Epithelial cell of esophagus (primary cell): Measurements from ENCODE around the gene TMC8.
"Not testable (repeated sequence)": the region's sequence is repeated elsewhere in the genome, so short reads cannot be mapped to it uniquely, and the experiment has no call there.

Experiments
- DNase-seq: peaks from one replicate; pipeline ENCODE4 v3.0.0; 2010; ENCODE audit warnings: low read depth
- H3K4me3 ChIP-seq: 2 replicates; pipeline ENCODE4 v1.5.1; 2011; ENCODE audit warnings: mild to moderate bottlenecking, low read length, control low read depth
- TF ChIP-seq, protein P1 (sequence below): IDR thresholded peaks from 2 replicates; pipeline ENCODE4 v1.5.1; 2011; ENCODE audit warnings: low read depth, mild to moderate bottlenecking, low read length, control low read depth, inconsistent platforms; ENCODE audit not compliant: insufficient read depth; ENCODE audit errors: missing control alignments

TMC8 gene

GRCh38 chr17:78168242-78168902 lies 37.8 kb downstream of the TMC8 start, which contains the start of gene SYNGR2:
TSS of gene SYNGR2 (plus strand) at chr17:78168581. CDS start at chr17:78168617, 36 bp downstream.
- peak within 1 kb of the TSS; percentile 68 for H3K4me3 ChIP-seq
- peak; percentile 79 for DNase-seq
- TF ChIP-seq, protein P1, sequence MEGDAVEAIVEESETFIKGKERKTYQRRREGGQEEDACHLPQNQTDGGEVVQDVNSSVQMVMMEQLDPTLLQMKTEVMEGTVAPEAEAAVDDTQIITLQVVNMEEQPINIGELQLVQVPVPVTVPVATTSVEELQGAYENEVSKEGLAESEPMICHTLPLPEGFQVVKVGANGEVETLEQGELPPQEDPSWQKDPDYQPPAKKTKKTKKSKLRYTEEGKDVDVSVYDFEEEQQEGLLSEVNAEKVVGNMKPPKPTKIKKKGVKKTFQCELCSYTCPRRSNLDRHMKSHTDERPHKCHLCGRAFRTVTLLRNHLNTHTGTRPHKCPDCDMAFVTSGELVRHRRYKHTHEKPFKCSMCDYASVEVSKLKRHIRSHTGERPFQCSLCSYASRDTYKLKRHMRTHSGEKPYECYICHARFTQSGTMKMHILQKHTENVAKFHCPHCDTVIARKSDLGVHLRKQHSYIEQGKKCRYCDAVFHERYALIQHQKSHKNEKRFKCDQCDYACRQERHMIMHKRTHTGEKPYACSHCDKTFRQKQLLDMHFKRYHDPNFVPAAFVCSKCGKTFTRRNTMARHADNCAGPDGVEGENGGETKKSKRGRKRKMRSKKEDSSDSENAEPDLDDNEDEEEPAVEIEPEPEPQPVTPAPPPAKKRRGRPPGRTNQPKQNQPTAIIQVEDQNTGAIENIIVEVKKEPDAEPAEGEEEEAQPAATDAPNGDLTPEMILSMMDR = no peak

DNA sequence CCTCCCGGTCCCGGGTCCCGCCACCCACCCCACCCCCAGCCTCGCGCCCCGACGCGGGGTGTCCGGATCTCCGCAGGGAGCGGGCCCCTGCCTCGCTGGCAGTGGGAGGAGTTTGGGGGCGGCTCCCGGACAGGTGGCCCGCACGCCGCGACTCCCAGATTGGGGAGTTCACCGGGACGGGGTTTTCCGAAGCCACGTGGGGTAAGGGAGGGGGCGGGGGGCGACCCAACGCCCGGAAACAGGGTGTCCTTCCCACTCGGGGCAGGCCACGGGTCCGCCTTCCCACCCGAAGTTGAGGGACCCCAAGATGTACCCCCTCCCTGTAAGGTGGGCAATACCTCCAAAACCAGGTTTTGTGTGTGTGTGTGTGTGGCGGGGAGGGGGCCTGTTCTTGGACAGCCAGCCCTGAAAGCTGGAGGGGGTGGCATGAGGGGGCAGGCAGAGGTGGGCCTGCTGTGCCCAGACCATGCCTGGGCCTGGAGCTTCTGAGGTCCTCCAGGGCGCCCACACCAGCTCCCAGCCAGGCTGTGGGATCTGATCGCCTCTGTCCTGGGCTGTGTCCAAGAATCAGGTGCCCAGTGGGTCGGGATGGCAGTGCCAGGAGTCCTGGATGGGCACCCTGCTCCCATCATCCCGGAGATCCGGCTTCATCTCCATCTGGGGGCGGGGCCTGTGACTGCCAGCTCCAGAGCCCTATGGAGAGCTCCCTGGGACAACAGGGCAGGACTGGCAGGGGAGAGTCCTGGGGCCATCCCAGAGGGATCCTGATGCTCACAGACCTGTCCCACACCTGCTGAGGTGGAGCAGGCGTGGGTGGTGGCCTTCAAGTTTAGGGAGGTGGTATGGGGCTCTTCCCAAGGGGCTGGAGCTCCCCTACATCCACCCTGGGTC lies 38.6 kb downstream of the TMC8 start:
- DNase-seq = peak; percentile 70
- TF ChIP-seq, protein P1 = no peak
- peak overlapping the region; percentile 68 for H3K4me3 ChIP-seq

DNA sequence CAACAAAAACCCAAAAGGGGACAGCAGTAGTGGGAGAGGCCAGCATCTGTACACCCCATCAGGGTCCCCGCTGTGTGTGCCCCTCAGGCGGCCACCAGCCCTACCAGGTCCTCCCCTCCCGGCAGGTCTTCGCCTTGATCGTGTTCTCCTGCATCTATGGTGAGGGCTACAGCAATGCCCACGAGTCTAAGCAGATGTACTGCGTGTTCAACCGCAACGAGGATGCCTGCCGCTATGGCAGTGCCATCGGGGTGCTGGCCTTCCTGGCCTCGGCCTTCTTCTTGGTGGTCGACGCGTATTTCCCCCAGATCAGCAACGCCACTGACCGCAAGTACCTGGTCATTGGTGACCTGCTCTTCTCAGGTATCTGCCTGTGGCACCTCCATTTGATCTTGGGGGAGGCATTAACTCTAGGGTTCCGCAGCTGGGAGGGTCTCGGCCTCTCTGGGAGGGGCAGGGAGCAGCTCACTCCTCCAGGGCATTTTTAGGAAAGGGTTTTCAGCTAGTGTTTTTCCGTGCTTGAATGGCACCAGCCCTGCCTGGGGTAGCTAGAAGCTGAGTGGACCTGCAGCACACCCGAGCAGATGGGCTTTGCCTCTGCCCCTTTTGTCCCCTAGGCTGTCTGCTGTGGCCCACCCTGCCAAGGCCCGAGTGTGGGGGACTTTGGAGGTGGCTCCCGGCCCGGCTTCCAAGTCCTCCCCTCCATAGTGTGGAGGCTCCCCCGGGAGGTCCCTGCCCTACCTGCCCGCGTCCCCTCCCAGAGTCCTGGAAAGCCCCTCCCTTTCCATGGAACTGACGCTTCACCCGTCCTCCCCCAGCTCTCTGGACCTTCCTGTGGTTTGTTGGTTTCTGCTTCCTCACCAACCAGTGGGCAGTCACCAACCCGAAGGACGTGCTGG lies 40.4 kb downstream of the TMC8 start:
- DNase-seq = no peak
- H3K4me3 ChIP-seq = no peak overlapping the region

DNA sequence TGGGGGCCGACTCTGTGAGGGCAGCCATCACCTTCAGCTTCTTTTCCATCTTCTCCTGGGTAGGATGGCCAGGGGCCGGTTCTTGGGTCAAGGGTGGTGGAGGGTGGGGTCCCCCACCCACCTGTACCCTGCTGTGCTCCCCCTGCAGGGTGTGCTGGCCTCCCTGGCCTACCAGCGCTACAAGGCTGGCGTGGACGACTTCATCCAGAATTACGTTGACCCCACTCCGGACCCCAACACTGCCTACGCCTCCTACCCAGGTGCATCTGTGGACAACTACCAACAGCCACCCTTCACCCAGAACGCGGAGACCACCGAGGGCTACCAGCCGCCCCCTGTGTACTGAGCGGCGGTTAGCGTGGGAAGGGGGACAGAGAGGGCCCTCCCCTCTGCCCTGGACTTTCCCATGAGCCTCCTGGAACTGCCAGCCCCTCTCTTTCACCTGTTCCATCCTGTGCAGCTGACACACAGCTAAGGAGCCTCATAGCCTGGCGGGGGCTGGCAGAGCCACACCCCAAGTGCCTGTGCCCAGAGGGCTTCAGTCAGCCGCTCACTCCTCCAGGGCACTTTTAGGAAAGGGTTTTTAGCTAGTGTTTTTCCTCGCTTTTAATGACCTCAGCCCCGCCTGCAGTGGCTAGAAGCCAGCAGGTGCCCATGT lies 41.1 kb downstream of the TMC8 start:
- not testable (repeated sequence) for H3K4me3 ChIP-seq

More for the DNA sequence above, 40.4 kb downstream of the TMC8 start:
- TF ChIP-seq, protein P1 = no peak

GRCh38 chr17:78172249-78173051 lies 41.9 kb downstream of the TMC8 start:
- TF ChIP-seq, protein P1 = no peak
- no peak overlapping the region for H3K4me3 ChIP-seq

More for the DNA sequence above, 41.1 kb downstream of the TMC8 start:
- DNase-seq = not testable (repeated sequence)

GRCh38 chr17:78173097-78173715 lies 42.6 kb downstream of the TMC8 start:
- H3K4me3 ChIP-seq = no peak overlapping the region
- no peak for DNase-seq
- TF ChIP-seq, protein P1 = no peak

More at GRCh38 chr17:78172249-78173051, 41.9 kb downstream of the TMC8 start:
- DNase-seq = no peak
